ENCODE results near the gene CLDN24. TPM values are rescaled to one million over a fixed set of nuclear protein-coding genes. Genes with fewer than 3 reads are reported as not detected.

CLDN24 gene
- polyA plus RNA-seq, 1 of the 3 experiments (the other 2 are of a cell fraction), result not detected

- Histone ChIP-seq H3K79me2 (ENCODE audit: insufficient read depth) (no peaks in the 10 kb centered on the region), H3K9ac (no peak overlapping the region), H2AFZ (ENCODE audit: low read depth) (no peak overlapping the region), H3K27ac (ENCODE audit: low read depth in 2 of 2, low read length in 1 of 2) (no peak overlapping the region), H3K36me3 (replicated peaks in 1 of 2; ENCODE audit: control insufficient read depth in 1 of 2, insufficient read depth in 2 of 2, low read length in 1 of 2) (no peaks in the 10 kb centered on the region), H3K9me3 (no peaks in the 10 kb centered on the region), H3K9me2 (no peaks in the 10 kb centered on the region), H3F3A (replicated peaks; ENCODE audit: insufficient read depth) (no peaks in the 10 kb centered on the region), H3K4me2 (no peak overlapping the region), H4K20me1 (ENCODE audit: insufficient read depth) (no peaks in the 10 kb centered on the region), H3K27me3 (ENCODE audit: insufficient read depth) (no peaks in the 10 kb centered on the region), H3K4me3 (ENCODE audit: low read depth in 2 of 2, low read length in 1 of 2) (no peak overlapping the region), H3K4me1 (ENCODE audit: control insufficient read depth in 1 of 2, insufficient read depth in 2 of 2, low read depth in 1 of 2, low read length in 1 of 2) (no peaks in the 10 kb centered on the region)
- no peak for DNase-seq
- TF ChIP-seq EZH2phosphoT487 (IDR thresholded peaks at IDR 0.05; ENCODE audit: borderline replicate concordance, low read depth) (no peak), USF2 (IDR thresholded peaks at IDR 0.05; ENCODE audit: borderline replicate concordance, low read depth, low read length) (no peak), SMC3 (IDR thresholded peaks at IDR 0.05; ENCODE audit: low read depth, low read length) (no peak), PBX3 (IDR thresholded peaks at IDR 0.05) (no peak), RFX5 (IDR thresholded peaks at IDR 0.05; ENCODE audit: low read length) (no peak), NFIC (IDR thresholded peaks at IDR 0.05; ENCODE audit: borderline replicate concordance) (no peak)
- WGBS (ENCODE audit: low lambda C conversion rate), result 80% methylated on average over 12 of the region's 12 CpGs
- ChIA-PET POLR2A (no interaction called here), CTCF (interaction anchor here (1.1 kb wide), 1 partner anchor 115 kb away, joined by 4 read pairs; no protein-coding TSS in a partner anchor)
Observed at GRCh38 chr4:183370786-183371185, 48.6 kb upstream of the CLDN24 start.

GRCh38 chr4:183369073-183369472 lies 46.8 kb upstream of the CLDN24 start:
- H3K9me3 ChIP-seq, result no peaks in the 10 kb centered on the region
- no peak overlapping the region for H3K9ac ChIP-seq
- no peaks in the 10 kb centered on the region for H3K79me2 ChIP-seq (ENCODE audit: insufficient read depth)
- no peaks in the 10 kb centered on the region for H4K20me1 ChIP-seq (ENCODE audit: insufficient read depth)
- no peak overlapping the region for H3K27ac ChIP-seq (ENCODE audit: low read depth in 2 of 2, low read length in 1 of 2)
- CTCF ChIA-PET, result no interaction called here
- H2AFZ ChIP-seq (ENCODE audit: low read depth), result no peak overlapping the region
- no peaks in the 10 kb centered on the region for H3F3A ChIP-seq (replicated peaks; ENCODE audit: insufficient read depth)
- POLR2A ChIA-PET, result no interaction called here
- no peaks in the 10 kb centered on the region for H3K36me3 ChIP-seq (replicated peaks in 1 of 2; ENCODE audit: control insufficient read depth in 1 of 2, insufficient read depth in 2 of 2, low read length in 1 of 2)
- 83% methylated on average over 8 of the region's 8 CpGs for WGBS (ENCODE audit: low lambda C conversion rate)
- H3K4me2 ChIP-seq, result no peak overlapping the region
- no peak for DNase-seq
- H3K9me2 ChIP-seq, result no peaks in the 10 kb centered on the region
- H3K27me3 ChIP-seq (ENCODE audit: insufficient read depth), result no peaks in the 10 kb centered on the region
- H3K4me3 ChIP-seq (ENCODE audit: low read depth in 2 of 2, low read length in 1 of 2), result no peak overlapping the region
- TF ChIP-seq RXRA (IDR thresholded peaks at IDR 0.05; ENCODE audit: borderline replicate concordance, low read depth) (no peak), FOXJ3 (CRISPR knock-in tag; IDR thresholded peaks at IDR 0.05) (no peak), REST (IDR thresholded peaks at IDR 0.05; ENCODE audit: low read depth, low read length) (no peak), ELF1 (IDR thresholded peaks at IDR 0.05) (no peak), NRF1 (IDR thresholded peaks at IDR 0.05; ENCODE audit: low read depth, low read length) (no peak), GABPA (IDR thresholded peaks at IDR 0.05; ENCODE audit: low read depth) (no peak), TAF1 (IDR thresholded peaks at IDR 0.05; ENCODE audit: borderline replicate concordance, low read depth, low read length) (no peak), RAD21 (IDR thresholded peaks at IDR 0.05; ENCODE audit: low read length) (no peak), SMC3 (IDR thresholded peaks at IDR 0.05; ENCODE audit: low read depth, low read length) (no peak), FOXM1 (IDR thresholded peaks at IDR 0.05; ENCODE audit: low read depth) (no peak), ZBTB33 (IDR thresholded peaks at IDR 0.05; ENCODE audit: borderline replicate concordance, low read depth) (no peak), MAX (IDR thresholded peaks at IDR 0.05; ENCODE audit: low read depth) (no peak), EZH2phosphoT487 (IDR thresholded peaks at IDR 0.05; ENCODE audit: borderline replicate concordance, low read depth) (no peak), GATA2 (CRISPR knock-in tag; IDR thresholded peaks at IDR 0.05) (no peak), CHD2 (IDR thresholded peaks at IDR 0.05; ENCODE audit: low read length, partially characterized antibody) (no peak)
- no peaks in the 10 kb centered on the region for H3K4me1 ChIP-seq (ENCODE audit: control insufficient read depth in 1 of 2, insufficient read depth in 2 of 2, low read depth in 1 of 2, low read length in 1 of 2)
